Stimulated activated CD8-positive, alpha-beta memory T cell treated with anti-CD3 and anti-CD28 coated beads, Interleukin-2, amount 100 ng/mL, for 48 hours (primary cell): ENCODE data around the gene SIGLEC14.
A peak's percentile ranks its signal among the peaks of the same experiment; 100 is the strongest.

Experiments used
- DNase-seq, 2 donors: peaks; one replicate each; pipeline ENCODE4 v3.0.0-alpha.2; 2020; ENCODE audit warnings: low read depth in 2 of 2

SIGLEC14 gene

GRCh38 chr19:51621178-51621577 is 25.4 kb downstream of the SIGLEC14 start:
- DNase-seq = no peak

DNA sequence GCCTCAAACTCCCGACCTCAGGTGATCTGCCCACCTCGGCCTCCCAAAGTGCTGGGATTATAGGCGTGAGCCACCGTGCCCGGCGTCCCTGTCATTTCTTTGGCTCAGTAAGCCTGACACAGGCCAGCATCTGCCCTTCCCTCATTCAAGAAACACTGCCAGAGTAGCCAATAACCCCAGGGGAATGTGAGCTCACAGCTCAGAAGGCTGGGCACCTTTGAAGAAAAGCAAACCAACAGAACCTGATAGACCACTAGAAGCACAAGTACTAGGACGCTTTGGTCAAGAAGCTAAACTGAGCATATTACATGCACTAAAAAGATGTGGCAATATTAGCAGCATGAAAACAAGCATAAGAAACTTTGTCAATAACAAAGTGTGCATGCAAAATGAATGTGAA is 30.6 kb downstream of the SIGLEC14 start:
- DNase-seq = no peak

- DNase-seq = no peak
These were observed 31.8 kb downstream of the SIGLEC14 start for GRCh38 chr19:51614789-51615188.

DNA sequence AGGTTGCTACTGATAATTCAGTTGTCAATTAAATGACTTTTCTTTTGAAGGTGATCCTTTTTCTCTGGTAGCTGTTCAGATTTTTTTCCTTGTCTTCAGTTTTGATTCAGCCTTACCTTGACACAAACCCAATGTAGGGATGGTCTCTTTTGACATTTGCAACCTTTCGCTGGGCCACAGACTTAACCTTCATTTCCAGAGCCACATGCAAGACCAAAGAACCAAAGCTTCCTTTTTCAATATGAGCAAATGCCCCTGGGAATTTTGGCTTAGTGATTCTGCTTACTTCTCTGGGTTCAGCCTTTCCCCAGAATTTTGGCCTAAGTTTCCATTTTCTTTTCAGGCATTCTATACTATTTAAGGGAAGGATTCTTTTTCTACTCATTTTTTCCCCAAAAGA is 36.0 kb downstream of the SIGLEC14 start:
- DNase-seq = no peak

GRCh38 chr19:51607920-51608562 is 38.6 kb downstream of the SIGLEC14 start:
- DNase-seq = peak; percentile 56 to 70

- peak in 1 of 2 donors; percentile 38 for DNase-seq
These were observed 39.5 kb downstream of the SIGLEC14 start for GRCh38 chr19:51607077-51607476.

- no peak for DNase-seq
These were observed 44.3 kb downstream of the SIGLEC14 start for GRCh38 chr19:51602189-51602854.

- DNase-seq = no peak
These were observed 45.6 kb downstream of the SIGLEC14 start for GRCh38 chr19:51600940-51601580.

DNA sequence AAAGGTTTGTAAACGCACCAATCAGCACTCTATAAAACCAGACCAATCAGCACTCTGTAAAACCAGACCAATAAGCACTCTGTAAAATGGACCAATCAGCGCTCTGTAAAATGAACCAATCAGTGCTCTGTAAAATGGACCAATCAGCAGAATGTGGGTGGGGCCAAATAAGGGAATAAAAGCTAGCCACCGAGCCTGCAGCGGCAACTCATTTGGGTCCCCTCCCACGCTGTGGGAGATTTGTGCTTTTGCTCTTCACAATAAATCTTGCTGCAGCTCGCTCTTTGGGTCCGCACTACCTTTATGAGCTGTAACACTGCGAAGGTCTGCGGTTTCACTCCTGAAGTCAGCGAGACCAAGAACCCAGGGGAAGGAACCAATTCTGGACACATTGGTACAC is 47.5 kb downstream of the SIGLEC14 start:
- DNase-seq = no peak

DNA sequence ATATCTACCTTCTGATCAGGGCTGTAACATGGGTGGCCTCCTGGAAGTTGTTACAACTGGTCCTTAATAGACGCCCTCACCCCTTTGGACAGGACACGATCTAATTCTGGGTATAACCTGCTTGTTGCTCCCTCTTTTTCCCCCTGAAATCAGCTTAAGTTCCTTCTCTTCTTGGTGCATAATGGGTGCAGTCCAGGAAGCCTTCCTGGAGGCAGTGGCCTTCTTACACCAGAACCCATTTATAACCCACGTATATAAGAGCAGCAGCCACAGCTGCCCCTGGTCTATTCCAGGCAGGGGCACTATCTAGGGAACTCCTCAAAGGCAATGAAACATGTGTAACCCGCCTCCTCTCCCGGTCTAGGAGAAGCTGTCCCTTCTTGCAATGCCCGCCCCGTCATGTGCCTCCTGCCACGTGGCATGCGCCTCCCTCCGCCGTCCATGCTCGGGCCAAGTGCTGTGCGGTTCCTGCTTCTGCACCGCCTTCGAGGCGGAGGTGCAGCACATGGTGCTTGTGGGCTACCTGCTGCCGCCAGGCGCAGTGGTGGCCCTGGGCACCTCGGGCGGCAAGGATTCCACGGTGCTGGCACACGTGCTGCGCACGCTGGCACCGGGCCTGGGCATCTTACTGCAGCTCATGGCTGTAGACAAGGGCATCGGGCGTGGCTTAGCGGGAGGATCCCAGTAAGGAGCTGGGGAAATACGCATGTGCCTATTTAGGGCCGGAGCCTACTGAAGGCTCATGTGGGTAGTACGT is 48.3 kb downstream of the SIGLEC14 start:
- no peak for DNase-seq

- DNase-seq = no peak
These were observed 51.1 kb downstream of the SIGLEC14 start for GRCh38 chr19:51595190-51596175.

GRCh38 chr19:51594774-51595109 is 51.9 kb downstream of the SIGLEC14 start:
- DNase-seq = no peak

- DNase-seq = peak; percentile 94 to 95
These were observed 52.5 kb downstream of the SIGLEC14 start for GRCh38 chr19:51593969-51594773.

GRCh38 chr19:51593138-51593890 is 53.3 kb downstream of the SIGLEC14 start:
- no peak for DNase-seq
